HG03175 (cell line): ENCODE measurements around the gene DLG2.

ENCODE experiments used
- ATAC-seq: cut with Tn5 transposase; IDR thresholded peaks from one replicate; pipeline ENCODE4 v1.9.1; 2021; ENCODE audit warnings: mild to moderate bottlenecking, moderate library complexity; ENCODE audit not compliant: unreplicated experiment

DLG2 gene

GRCh38 chr11:84541731-84542340 lies 1085.3 kb downstream of the DLG2 start:
- ATAC-seq, result no peak

DNA sequence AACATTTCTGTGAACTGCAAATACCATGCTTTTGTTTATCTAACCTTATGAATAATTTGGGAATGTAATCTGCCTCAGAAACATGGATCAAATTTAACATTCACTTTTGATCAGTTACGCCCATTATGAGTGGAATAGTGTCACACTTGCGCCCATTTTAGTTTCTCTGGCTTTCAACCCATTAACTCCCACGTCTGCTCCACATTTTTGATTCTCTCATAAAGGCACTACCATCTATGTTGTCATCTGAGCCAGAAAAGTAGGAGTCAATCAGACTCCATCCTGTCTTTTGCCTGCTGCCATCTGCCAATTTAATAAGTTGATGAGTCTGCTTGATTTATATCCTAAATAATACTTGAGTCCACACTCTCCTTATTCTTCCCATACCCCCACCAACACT lies 1090.7 kb downstream of the DLG2 start:
- ATAC-seq, result no peak

GRCh38 chr11:84532364-84532763 lies 1094.8 kb downstream of the DLG2 start:
- no peak for ATAC-seq

DNA sequence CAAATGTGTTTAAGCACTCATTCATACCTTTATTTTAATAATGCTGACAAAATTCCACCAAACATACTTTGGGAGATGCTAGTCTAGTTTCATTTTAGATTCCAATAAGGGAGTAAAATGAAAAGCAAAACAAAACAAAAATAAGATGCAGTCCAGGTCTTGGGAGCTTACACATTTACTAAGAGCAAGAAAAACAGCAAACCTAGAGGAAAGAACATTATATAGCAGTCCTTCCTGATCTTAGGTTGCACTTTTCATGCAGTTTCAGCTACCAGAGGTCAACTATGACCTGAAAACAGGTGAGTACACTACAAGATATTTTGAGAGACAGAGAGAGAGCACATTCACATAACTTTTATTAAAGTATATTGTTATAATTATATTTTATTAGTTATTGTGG lies 1100.9 kb downstream of the DLG2 start:
- ATAC-seq, result no peak

- no peak for ATAC-seq
Observed at GRCh38 chr11:84524422-84525051, 1102.6 kb downstream of the DLG2 start.

GRCh38 chr11:84522331-84522730 lies 1104.8 kb downstream of the DLG2 start:
- no peak for ATAC-seq

- ATAC-seq, result no peak
Observed at GRCh38 chr11:84518631-84519183, 1108.4 kb downstream of the DLG2 start.

GRCh38 chr11:84514436-84514835 lies 1112.7 kb downstream of the DLG2 start:
- ATAC-seq, result no peak

DNA sequence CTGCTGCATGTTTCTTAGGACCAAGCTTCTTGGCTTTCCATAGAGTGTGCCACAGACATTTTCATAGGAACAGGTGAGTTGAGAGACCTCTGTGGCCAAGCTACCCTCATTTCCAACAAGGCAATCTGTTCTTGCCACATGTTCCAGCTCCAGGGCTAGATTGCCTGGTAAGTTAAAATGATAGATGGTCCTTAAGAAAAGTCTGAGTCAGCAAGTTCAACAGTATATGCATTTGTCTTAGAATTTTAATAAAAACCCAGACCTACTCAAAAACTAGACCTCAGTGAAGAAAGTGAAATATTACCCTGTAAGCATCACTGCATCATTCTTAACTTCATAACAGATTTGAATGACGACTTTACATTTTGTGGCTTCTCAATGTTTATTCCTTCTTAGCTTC lies 1123.6 kb downstream of the DLG2 start:
- no peak for ATAC-seq

DNA sequence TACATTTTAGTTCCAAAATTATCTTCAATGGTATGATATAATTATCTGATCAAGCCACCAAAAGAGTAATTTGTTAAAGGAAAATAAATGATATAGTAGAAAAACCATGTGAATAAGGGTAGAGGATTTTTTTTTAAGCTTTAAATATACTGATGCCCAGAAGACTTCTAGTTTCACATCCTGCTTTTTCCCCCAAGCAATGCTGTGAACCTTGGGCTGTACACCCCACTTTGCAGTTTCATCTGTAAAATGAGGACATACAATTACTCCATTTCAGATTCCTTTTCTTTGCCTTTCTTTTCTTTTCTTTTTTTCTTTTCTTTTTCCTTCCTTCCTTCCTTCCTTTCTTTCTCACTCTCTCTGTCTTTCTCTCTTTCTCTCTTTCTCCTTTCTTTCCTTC lies 1125.4 kb downstream of the DLG2 start:
- ATAC-seq, result no peak

- ATAC-seq, result no peak
Observed at GRCh38 chr11:84497981-84498411, 1129.1 kb downstream of the DLG2 start.

- no peak for ATAC-seq
Observed at GRCh38 chr11:84497181-84497580, 1130.0 kb downstream of the DLG2 start.

- no peak for ATAC-seq
Observed at GRCh38 chr11:84496122-84496521, 1131.0 kb downstream of the DLG2 start.

DNA sequence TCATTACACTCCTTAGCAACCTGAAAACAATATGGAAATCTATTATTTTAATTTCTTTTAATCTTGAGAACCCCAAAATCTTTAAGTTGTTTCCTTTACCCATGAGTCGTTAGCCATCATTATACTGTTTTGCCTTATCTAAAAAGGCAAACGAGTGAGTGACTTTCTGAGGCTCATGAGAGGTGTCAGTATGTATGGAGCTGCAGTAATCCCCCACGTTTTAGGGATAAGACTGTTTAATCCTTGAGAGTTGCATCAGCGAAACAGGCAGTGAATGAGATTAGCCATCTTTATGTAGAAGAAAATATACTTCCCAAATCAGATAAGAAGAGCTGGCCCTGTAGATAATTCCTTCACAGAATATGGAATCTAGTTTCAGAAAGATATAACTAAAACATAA lies 1147.0 kb downstream of the DLG2 start:
- no peak for ATAC-seq

DNA sequence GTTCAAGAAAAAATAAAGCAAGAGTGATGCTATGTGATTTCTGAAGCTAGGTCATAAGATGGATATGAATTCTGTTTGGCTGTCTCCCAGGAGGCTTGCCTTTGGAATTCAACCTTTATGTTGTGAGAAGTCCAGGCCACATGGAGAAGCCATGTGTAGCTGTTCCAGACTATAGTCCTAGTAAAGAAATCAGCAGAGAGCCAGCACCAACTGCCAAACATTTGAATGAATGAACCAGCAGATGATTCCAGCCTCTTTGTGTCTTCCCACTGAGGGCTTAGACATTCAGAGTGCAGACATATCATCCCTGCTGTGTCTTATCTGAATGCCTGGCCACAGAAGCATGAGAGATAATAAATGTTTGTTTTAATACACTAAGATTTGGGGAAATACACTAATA lies 1150.6 kb downstream of the DLG2 start:
- ATAC-seq, result no peak

DNA sequence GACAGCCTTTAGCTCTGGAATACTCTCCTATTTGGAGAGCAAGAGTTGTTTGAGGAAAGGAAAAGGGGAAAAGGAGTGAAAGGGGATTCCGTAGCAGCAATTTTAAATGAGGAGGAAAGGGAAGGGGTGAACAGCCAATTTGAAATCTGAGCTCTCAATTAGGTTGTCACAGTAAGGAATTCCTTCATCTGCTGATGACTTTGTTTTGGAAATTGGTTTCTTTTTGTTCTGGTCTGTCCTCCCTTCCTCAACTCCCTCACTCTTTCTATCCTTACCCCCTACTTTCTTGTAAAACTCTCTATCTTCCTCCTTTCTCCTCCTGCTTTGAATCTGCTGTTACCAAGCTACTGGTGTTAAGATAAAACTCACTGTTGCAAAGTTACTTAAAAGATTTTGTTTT lies 1155.6 kb downstream of the DLG2 start:
- no peak for ATAC-seq

DNA sequence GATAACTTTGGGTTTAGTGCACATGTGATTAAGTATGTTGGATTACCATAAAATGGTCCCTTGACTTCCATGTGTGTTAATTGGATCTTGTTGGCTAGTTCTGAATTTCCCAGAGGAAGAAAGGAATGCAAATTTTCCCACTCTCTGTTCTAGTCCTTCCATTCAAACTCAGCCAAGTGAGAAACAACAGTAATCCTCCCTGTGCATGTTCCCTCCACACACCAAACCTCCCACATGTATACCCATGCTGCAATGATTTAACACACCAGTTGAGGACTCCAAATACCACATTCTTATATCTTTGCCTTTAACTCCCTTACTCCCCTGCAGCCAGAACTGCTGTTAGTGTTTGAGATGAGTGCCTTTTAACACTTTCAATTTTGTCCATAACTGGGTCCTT lies 1158.9 kb downstream of the DLG2 start:
- no peak for ATAC-seq

- no peak for ATAC-seq
Observed at GRCh38 chr11:84465040-84465439, 1162.1 kb downstream of the DLG2 start.

DNA sequence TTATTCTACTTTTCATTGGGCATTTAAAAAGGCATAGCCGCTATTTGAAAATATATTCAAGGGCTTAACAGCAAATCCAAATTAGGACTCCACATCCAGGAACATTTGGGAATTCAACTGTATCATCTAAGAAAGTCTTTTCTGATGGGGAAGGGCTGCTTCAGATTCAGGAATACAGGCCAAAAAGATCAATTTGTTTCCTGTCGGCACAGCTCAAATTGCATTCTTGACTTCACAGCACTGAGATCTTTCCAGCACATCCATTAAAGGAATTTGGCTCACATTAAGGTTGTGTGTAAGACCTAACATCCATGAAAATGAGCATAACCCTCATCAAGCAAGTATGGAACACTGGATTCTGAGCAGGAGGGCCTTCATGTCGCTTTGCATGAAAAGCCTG lies 1171.5 kb downstream of the DLG2 start:
- no peak for ATAC-seq

DNA sequence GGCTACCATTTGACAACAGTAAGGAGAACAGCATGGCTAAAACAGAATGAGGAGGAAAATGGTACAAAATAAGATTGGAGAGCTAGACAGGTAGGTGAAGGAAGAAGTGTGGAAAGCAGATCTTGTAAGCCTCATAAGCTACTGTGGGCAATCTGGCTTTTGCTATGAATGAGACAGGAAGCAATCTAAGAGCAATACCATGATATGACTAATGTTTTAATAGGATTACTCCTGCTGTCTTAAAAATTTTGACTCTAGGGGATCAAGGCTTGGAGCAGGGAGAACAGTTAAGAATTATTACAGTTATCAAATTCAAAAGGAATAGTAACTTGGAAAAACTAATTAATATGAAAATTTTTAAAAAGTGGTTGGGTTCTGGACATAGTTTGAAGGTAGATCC lies 1174.9 kb downstream of the DLG2 start:
- ATAC-seq, result no peak

DNA sequence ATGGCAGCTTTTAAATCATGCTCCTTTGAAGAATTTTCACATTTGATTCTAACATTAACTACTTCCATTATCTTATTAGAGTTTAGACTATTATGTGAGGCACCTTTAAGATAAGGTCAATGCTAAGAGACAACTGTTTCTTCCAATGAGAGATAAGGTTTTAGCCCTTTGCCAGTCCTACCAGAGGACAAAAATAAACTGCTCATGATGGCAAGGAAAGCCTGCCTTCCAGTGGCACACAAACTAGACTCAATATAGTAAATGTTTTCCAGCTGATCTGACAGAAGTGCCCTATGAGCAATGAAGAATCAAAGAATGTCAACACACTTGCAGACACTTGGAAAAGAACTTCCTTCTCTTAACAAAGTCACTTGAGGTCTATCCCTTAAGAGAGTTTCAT lies 1188.6 kb downstream of the DLG2 start:
- no peak for ATAC-seq

- ATAC-seq, result peak; percentile 88
Observed at GRCh38 chr11:84437071-84437980, 1189.8 kb downstream of the DLG2 start.
